NCI-H2029 treated with DMSO at 0.1 percent for 48 hours (cell line): ENCODE data around the gene PARG.
"Not testable (repeated sequence)": the region's sequence is repeated elsewhere in the genome, so short reads cannot be mapped to it uniquely, and the experiment has no call there.

Experiments
- DNase-seq: peaks from one replicate; lab custom pipeline; 2025; lab: John Stamatoyannopoulos, UW

The PARG gene

GRCh38 chr10:49830016-49830415 lies 111.8 kb downstream of the PARG start:
- DNase-seq, result no peak

GRCh38 chr10:49827297-49827696 lies 114.5 kb downstream of the PARG start:
- DNase-seq, result no peak

- no peak for DNase-seq
These were observed 122.4 kb downstream of the PARG start for GRCh38 chr10:49819234-49819958.

GRCh38 chr10:49817845-49818244 lies 124.0 kb downstream of the PARG start:
- no peak for DNase-seq

GRCh38 chr10:49803988-49804387 lies 137.8 kb downstream of the PARG start:
- no peak for DNase-seq

GRCh38 chr10:49798275-49798674 lies 143.6 kb downstream of the PARG start:
- no peak for DNase-seq

GRCh38 chr10:49791100-49791499 lies 150.7 kb downstream of the PARG start:
- no peak for DNase-seq

GRCh38 chr10:49784681-49785080 lies 157.1 kb downstream of the PARG start:
- no peak for DNase-seq

- DNase-seq, result no peak
These were observed 158.2 kb downstream of the PARG start for GRCh38 chr10:49783645-49784044.

- DNase-seq, result no peak
These were observed 160.6 kb downstream of the PARG start for GRCh38 chr10:49781247-49781646.

GRCh38 chr10:49778197-49778596 lies 163.6 kb downstream of the PARG start:
- no peak for DNase-seq

- no peak for DNase-seq
These were observed 165.0 kb downstream of the PARG start for GRCh38 chr10:49776851-49777250.

- DNase-seq, result no peak
These were observed 166.8 kb downstream of the PARG start for GRCh38 chr10:49775014-49775413.

GRCh38 chr10:49772944-49773343 lies 168.9 kb downstream of the PARG start:
- not testable (repeated sequence) for DNase-seq

- not testable (repeated sequence) for DNase-seq
These were observed 170.8 kb downstream of the PARG start for GRCh38 chr10:49771046-49771445.

GRCh38 chr10:49769692-49770091 lies 172.1 kb downstream of the PARG start:
- DNase-seq, result no peak

- no peak for DNase-seq
These were observed 173.1 kb downstream of the PARG start for GRCh38 chr10:49768731-49769130.

GRCh38 chr10:49768329-49768728 lies 173.5 kb downstream of the PARG start:
- no peak for DNase-seq
